Stimulated activated CD4-positive, alpha-beta T cell treated with anti-CD3 and anti-CD28 coated beads, Interleukin-4, amount 100 ng/mL, for 1 hour (primary cell): ENCODE data around the gene FAM107A.

Experiments used
- DNase-seq: peaks from one replicate; pipeline ENCODE4 v3.0.0-alpha.2; 2020

Gene FAM107A

GRCh38 chr3:58566398-58567250 is 10.6 kb downstream of the FAM107A start:
- no peak for DNase-seq

GRCh38 chr3:58565621-58566397 is 11.4 kb downstream of the FAM107A start:
- no peak for DNase-seq

GRCh38 chr3:58564456-58565160 is 12.6 kb downstream of the FAM107A start:
- no peak for DNase-seq

GRCh38 chr3:58564054-58564453 is 13.1 kb downstream of the FAM107A start:
- no peak for DNase-seq

- DNase-seq: no peak
These were observed 13.7 kb downstream of the FAM107A start for GRCh38 chr3:58563386-58564035.

GRCh38 chr3:58562498-58562897 is 14.7 kb downstream of the FAM107A start:
- DNase-seq: no peak

- DNase-seq: no peak
These were observed 16.4 kb downstream of the FAM107A start for GRCh38 chr3:58560771-58561311.

GRCh38 chr3:58559586-58559985 is 17.6 kb downstream of the FAM107A start:
- no peak for DNase-seq

GRCh38 chr3:58557491-58557890 is 19.7 kb downstream of the FAM107A start:
- no peak for DNase-seq

- DNase-seq: no peak
These were observed 20.4 kb downstream of the FAM107A start for GRCh38 chr3:58556761-58557221.

GRCh38 chr3:58556001-58556400 is 21.2 kb downstream of the FAM107A start:
- no peak for DNase-seq

GRCh38 chr3:58555203-58555602 is 22.0 kb downstream of the FAM107A start:
- no peak for DNase-seq

GRCh38 chr3:58553003-58553402 is 24.2 kb downstream of the FAM107A start:
- DNase-seq: no peak

- DNase-seq: no peak
These were observed 25.5 kb downstream of the FAM107A start for GRCh38 chr3:58551636-58552180.

GRCh38 chr3:58544541-58544940 is 32.6 kb downstream of the FAM107A start:
- no peak for DNase-seq

GRCh38 chr3:58540176-58540858 is 36.9 kb downstream of the FAM107A start:
- DNase-seq: no peak

GRCh38 chr3:58539626-58540025 is 37.6 kb downstream of the FAM107A start:
- no peak for DNase-seq

- DNase-seq: no peak
These were observed 39.5 kb downstream of the FAM107A start for GRCh38 chr3:58537412-58538301.

- DNase-seq: no peak
These were observed 40.4 kb downstream of the FAM107A start, which contains the start of gene ACOX2 for GRCh38 chr3:58536501-58537411. Gene ACOX2, minus strand, starts transcription at chr3:58537190. Its CDS starts 2,084 bp downstream, at chr3:58535106.
